Upper lobe of left lung (tissue), 6 donors: ENCODE data around the gene WIPF1. TPM values are rescaled to one million over a fixed set of nuclear protein-coding genes. Genes with fewer than 3 reads are reported as not detected.
A peak's percentile ranks its signal among the peaks of the same experiment; 100 is the strongest.

ENCODE experiments used
- ATAC-seq, 2 donors: fragments of 200-7000 bp; cut with Tn5 transposase; one replicate each; pipeline ENCODE4 v1.9.1; 2022; ENCODE audit warnings: mild to moderate bottlenecking in 2 of 2, moderate library complexity in 2 of 2; ENCODE audit not compliant: low FRiP score in 2 of 2
- DNase-seq, 2 donors: peaks; one replicate each; pipeline ENCODE4 v3.0.0-alpha.2; 2019 to 2020
- H3K27ac ChIP-seq, 4 donors: fragments of 200-600 bp; sonication (generic); one replicate each; pipeline ENCODE4 v1.5.1; 2016 to 2019
- H3K27me3 ChIP-seq, 4 donors: fragments of 200-600 bp; sonication (generic); one replicate each; pipeline ENCODE4 v1.5.1; 2017 to 2019
- H3K36me3 ChIP-seq, 4 donors: fragments of 200-600 bp; sonication (generic); one replicate each; pipeline ENCODE4 v1.5.1; 2016 to 2019
- H3K4me1 ChIP-seq, 4 donors: fragments of 200-600 bp; sonication (generic); one replicate each; pipeline ENCODE4 v1.5.1; 2018 to 2019
- H3K4me3 ChIP-seq, 4 donors: fragments of 200-600 bp; sonication (generic); one replicate each; pipeline ENCODE4 v1.5.1; 2017 to 2019; ENCODE audit warnings: mild to moderate bottlenecking in 2 of 4, moderate library complexity in 1 of 4
- H3K9me3 ChIP-seq, 4 donors: fragments of 200-600 bp; sonication (generic); one replicate each; pipeline ENCODE4 v1.5.1; 2018 to 2019
- EP300 ChIP-seq, 4 donors: sonication (generic); formaldehyde crosslinking; IDR thresholded peaks; one replicate each; pipeline ENCODE4 v1.5.1; 2017; ENCODE audit warnings: antibody characterized with exemption in 4 of 4, control low read depth in 2 of 4
- POLR2A ChIP-seq, 4 donors: fragments of 450-650 bp; IDR thresholded peaks; one replicate each; pipeline ENCODE4 v1.5.1; 2016 to 2017; ENCODE audit warnings: antibody characterized with exemption in 4 of 4, mild to moderate bottlenecking in 2 of 4
- POLR2AphosphoS5 ChIP-seq, 2 donors: sonication (generic); formaldehyde crosslinking; IDR thresholded peaks; one replicate each; pipeline ENCODE4 v1.5.1; 2017; ENCODE audit warnings: antibody characterized with exemption in 2 of 2
- WGBS, 2 donors: methylation state at CpG; one replicate each; pipeline ENCODE4 v1.1.5; 2017 to 2018; 5-methylcytosine and 5-hydroxymethylcytosine counted together
- total RNA-seq, 6 donors: library from RNA; depleted of rRNA in 4 of 6; stranded (reverse); fragments of >200 nt in 4 of 6; gene quantifications; one replicate each; pipeline versions ENCODE4 v1.1.0 to v1.2.1, GENCODE V29; 2016 to 2021
- TF ChIP-seq, protein P1 (sequence below), 6 experiments: fragments of 450-650 bp in 4 of 6; fragments of 200-600 bp in 2 of 6; sonication (generic) in 2 of 6; IDR thresholded peaks; one replicate each; pipeline ENCODE4 v1.5.1; 2016 to 2019; ENCODE audit warnings: antibody characterized with exemption in 6 of 6
- donor health status: DM: no; HTN: no; CAD: no; lungs with moderate emphysema.
- donor health status: DM: no; HTN: yes; CAD: no; lungs with severe emphysema.

The WIPF1 gene, protein sequence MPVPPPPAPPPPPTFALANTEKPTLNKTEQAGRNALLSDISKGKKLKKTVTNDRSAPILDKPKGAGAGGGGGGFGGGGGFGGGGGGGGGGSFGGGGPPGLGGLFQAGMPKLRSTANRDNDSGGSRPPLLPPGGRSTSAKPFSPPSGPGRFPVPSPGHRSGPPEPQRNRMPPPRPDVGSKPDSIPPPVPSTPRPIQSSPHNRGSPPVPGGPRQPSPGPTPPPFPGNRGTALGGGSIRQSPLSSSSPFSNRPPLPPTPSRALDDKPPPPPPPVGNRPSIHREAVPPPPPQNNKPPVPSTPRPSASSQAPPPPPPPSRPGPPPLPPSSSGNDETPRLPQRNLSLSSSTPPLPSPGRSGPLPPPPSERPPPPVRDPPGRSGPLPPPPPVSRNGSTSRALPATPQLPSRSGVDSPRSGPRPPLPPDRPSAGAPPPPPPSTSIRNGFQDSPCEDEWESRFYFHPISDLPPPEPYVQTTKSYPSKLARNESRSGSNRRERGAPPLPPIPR
- total RNA-seq: 10 to 100 TPM; 25.1 to 79.0 (median 48.9) TPM

DNA sequence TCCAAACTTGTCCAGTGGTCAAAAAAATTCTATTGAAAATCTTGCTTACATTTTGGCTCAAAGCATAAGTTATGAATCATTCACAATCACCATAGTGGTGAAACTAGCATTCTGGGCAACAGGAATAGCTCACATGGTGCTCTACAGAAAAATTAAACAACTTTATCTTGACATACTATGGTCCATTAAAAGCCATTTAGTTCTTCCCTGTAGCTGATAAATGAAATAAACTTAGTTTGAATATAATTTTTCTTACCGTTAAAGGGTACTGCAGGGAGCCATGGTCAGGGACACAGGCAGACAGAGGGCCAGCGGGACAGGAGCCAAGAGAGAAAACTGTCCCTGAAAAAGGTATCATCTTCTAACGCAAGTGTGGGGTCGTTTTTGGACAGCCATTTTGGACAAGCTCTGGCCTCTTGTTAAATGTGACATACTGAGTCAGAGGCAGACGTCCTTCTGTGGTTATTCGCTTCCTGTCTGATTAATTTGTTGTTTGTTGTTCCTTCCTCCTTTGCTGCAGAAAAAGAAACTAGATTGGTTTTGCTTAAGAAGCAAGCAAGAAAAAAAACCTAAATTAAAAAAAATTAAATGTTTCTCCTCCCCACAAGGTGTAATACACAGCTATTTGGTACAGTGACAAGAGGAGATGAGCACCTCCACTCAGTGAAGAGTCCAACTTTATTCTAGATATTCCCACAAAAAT lies at the start of gene WIPF1:
WIPF1 (minus strand) TSS at position 460 of the 703 bp plus-strand sequence. CDS start 12,231 bp downstream, outside the sequence.
- Histone ChIP-seq H3K4me1 (peaks cover 8 to 26% (median 23%) of the 10 kb centered on the region in 4 donors), H3K4me3 (peak within 1 kb of the TSS in 3 of 4 donors; percentile 9 to 36 (median 22)), H3K27me3 (no peaks in the 10 kb centered on the region), H3K36me3 (no peaks in the 10 kb centered on the region), H3K27ac (peak within 1 kb of the TSS; percentile 76 to 89 (median 86)), H3K9me3 (no peaks in the 10 kb centered on the region)
- DNase-seq (peak in 1 of 2 donors; percentile 64), ATAC-seq (peak in 1 of 2 donors; percentile 74)
- 29 to 33% methylated on average over 6 of the region's 6 CpGs for WGBS, 2 donors
- TF ChIP-seq, protein P1, sequence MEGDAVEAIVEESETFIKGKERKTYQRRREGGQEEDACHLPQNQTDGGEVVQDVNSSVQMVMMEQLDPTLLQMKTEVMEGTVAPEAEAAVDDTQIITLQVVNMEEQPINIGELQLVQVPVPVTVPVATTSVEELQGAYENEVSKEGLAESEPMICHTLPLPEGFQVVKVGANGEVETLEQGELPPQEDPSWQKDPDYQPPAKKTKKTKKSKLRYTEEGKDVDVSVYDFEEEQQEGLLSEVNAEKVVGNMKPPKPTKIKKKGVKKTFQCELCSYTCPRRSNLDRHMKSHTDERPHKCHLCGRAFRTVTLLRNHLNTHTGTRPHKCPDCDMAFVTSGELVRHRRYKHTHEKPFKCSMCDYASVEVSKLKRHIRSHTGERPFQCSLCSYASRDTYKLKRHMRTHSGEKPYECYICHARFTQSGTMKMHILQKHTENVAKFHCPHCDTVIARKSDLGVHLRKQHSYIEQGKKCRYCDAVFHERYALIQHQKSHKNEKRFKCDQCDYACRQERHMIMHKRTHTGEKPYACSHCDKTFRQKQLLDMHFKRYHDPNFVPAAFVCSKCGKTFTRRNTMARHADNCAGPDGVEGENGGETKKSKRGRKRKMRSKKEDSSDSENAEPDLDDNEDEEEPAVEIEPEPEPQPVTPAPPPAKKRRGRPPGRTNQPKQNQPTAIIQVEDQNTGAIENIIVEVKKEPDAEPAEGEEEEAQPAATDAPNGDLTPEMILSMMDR (IDR thresholded peaks at IDR 0.05): no peak
- peak in 1 of 2 donors; percentile 65 for TF ChIP-seq POLR2AphosphoS5 (IDR thresholded peaks at IDR 0.05)
- peak in 3 of 4 donors; percentile 31 to 89 (median 54) for TF ChIP-seq POLR2A (IDR thresholded peaks at IDR 0.05)
- no peak for TF ChIP-seq EP300 (IDR thresholded peaks at IDR 0.05)

DNA sequence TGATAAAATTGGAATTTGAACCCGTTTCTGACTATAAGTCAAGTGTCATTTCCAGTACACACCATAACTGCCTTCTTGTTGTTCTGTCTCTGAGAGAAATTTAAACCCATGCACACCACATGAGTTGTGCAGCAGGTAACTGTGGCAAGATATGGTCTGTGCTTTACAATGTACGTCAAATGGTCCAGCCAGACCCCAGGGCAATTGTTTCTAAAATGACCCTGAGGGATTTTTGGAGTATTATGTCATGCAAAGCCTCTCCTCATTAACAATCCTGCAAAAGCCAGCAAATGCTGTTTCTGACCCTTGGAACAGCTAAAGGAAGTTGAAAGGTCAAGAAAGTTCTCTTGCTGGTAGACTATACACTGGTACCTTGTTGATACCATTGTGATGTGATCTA lies 47.7 kb upstream of the WIPF1 start:
- no peak overlapping the region for H3K27ac ChIP-seq
- H3K9me3 ChIP-seq: peaks cover 0 to 9% (median 4%) of the 10 kb centered on the region in 4 donors
- H3K4me1 ChIP-seq: no peaks in the 10 kb centered on the region
- H3K36me3 ChIP-seq: no peaks in the 10 kb centered on the region
- ATAC-seq (no peak), DNase-seq (no peak)
- TF ChIP-seq EP300 (IDR thresholded peaks at IDR 0.05) (no peak), POLR2AphosphoS5 (IDR thresholded peaks at IDR 0.05) (no peak), POLR2A (IDR thresholded peaks at IDR 0.05) (no peak)
- TF ChIP-seq, protein P1 (IDR thresholded peaks at IDR 0.05): no peak
- no peak overlapping the region for H3K4me3 ChIP-seq
- H3K27me3 ChIP-seq: no peaks in the 10 kb centered on the region
- 72 to 81% methylated on average over 2 of the region's 2 CpGs for WGBS, 2 donors

DNA sequence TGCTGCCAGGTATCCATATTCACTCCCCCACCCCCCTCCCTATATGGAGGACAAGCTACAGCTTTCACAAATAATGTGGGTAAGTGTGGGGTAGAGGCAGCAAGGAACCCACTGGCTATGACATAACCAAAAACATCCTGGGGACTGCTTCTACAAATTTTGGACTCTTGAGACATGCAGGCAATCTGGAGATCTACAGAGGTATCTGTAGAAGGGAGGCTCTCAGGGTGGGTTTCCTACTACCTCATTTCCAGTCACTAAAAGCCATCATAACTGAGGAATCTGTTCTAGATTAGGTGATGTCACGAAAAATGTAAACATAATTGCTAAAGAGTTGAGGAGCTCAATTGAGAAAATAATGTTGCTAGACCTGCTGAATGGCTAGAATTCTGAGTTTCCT lies 46.8 kb upstream of the WIPF1 start:
- Histone ChIP-seq H3K4me1 (no peaks in the 10 kb centered on the region), H3K4me3 (no peak overlapping the region), H3K27ac (no peak overlapping the region), H3K9me3 (peaks cover 0 to 8% (median 4%) of the 10 kb centered on the region in 4 donors), H3K36me3 (no peaks in the 10 kb centered on the region), H3K27me3 (no peaks in the 10 kb centered on the region)
- DNase-seq (no peak), ATAC-seq (no peak)
- TF ChIP-seq EP300 (IDR thresholded peaks at IDR 0.05) (no peak), POLR2A (IDR thresholded peaks at IDR 0.05) (no peak), POLR2AphosphoS5 (IDR thresholded peaks at IDR 0.05) (no peak)
- TF ChIP-seq, protein P1 (IDR thresholded peaks at IDR 0.05): no peak
- 83 to 100% methylated on average over 1 of the region's 1 CpG for WGBS, 2 donors

DNA sequence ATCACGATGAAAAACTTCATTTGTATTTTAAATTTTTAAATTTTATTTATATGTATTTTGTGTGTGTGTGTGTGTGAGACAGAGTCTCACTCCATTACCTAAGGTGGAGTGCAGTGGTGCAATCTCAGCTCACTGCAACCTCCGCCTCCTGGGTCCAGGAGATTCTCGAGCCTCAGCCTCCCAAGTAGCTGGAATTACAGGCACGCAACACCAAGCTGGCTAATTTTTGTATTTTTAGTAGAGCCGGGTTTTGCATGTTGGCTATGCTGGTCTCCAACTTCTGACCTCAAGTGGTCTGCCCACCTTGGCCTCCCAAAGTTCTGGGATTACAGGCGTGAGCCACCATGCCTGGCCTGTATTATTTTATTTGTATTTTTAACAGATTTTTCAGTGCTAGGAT lies 45.8 kb upstream of the WIPF1 start:
- TF ChIP-seq EP300 (IDR thresholded peaks at IDR 0.05) (no peak), POLR2A (IDR thresholded peaks at IDR 0.05) (no peak), POLR2AphosphoS5 (IDR thresholded peaks at IDR 0.05) (no peak)
- TF ChIP-seq, protein P1 (IDR thresholded peaks at IDR 0.05): no peak
- H3K27ac ChIP-seq: no peak overlapping the region
- DNase-seq (no peak), ATAC-seq (no peak)
- H3K4me1 ChIP-seq: no peaks in the 10 kb centered on the region
- H3K27me3 ChIP-seq: no peaks in the 10 kb centered on the region
- H3K9me3 ChIP-seq: no peaks in the 10 kb centered on the region
- WGBS, 2 donors: 91 to 97% methylated on average over 6 of the region's 6 CpGs
- no peak overlapping the region for H3K4me3 ChIP-seq
- H3K36me3 ChIP-seq: no peaks in the 10 kb centered on the region
